ENCODE data around the gene COPS6.

Gene COPS6

DNA sequence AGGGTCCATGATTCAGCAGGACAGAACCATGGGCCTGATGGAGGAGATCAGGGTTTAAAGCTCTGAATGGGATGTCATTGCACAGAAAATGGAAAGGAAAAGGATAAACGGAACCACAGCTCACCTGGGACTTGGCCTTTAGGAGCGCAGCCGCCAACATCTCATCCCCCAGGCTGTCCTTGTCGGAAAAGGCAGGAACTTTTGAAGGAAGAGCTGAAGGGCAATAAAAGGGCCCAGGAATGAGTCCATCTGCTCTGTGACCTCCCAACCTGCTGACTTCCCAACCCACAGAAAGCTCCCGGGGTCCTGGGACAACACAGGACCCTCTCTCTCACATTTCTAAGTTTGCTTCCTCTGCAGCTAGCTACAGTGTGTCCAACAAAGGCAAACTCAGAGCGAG, 13.4 kb upstream of the COPS6 start:
- peaks cover 81% of the 10 kb centered on the region for H3K36me3 ChIP-seq (ENCODE audit: control insufficient read depth, low read length)
- H3K4me3 ChIP-seq (ENCODE audit: low read length): no peak overlapping the region
- H3K79me2 ChIP-seq (ENCODE audit: control insufficient read depth, low read length): peaks cover 27% of the 10 kb centered on the region
- peaks cover 5% of the 10 kb centered on the region; the same call in 1 of the 2 replicates for H3K4me1 ChIP-seq (ENCODE audit: control insufficient read depth, low read length)
- no peak for TF ChIP-seq CTCF (IDR thresholded peaks at IDR 0.05; ENCODE audit: low read depth, low read length, poor library complexity, severe bottlenecking)
- TF ChIP-seq EZH2phosphoT487 (IDR thresholded peaks at IDR 0.05; ENCODE audit: borderline replicate concordance, low read length): no peak
- peaks cover 11% of the 10 kb centered on the region; the same call in 1 of the 2 replicates for H4K20me1 ChIP-seq (ENCODE audit: control insufficient read depth, insufficient read depth, low read depth, low read length)
- H3K9me3 ChIP-seq (ENCODE audit: control insufficient read depth, insufficient read depth, low read length): peaks cover 26% of the 10 kb centered on the region
- H3K27ac ChIP-seq (ENCODE audit: low read depth, low read length): no peak overlapping the region
- H3K27me3 ChIP-seq (ENCODE audit: control insufficient read depth, low read length): no peaks in the 10 kb centered on the region
- H3K9me2 ChIP-seq (replicated peaks; ENCODE audit: control insufficient read depth, low read length): no peaks in the 10 kb centered on the region
- H3K4me2 ChIP-seq (ENCODE audit: low read length): no peak overlapping the region
- peaks cover 2% of the 10 kb centered on the region; the same call in 1 of the 2 replicates for H3F3A ChIP-seq (ENCODE audit: control insufficient read depth, insufficient read depth)

DNA sequence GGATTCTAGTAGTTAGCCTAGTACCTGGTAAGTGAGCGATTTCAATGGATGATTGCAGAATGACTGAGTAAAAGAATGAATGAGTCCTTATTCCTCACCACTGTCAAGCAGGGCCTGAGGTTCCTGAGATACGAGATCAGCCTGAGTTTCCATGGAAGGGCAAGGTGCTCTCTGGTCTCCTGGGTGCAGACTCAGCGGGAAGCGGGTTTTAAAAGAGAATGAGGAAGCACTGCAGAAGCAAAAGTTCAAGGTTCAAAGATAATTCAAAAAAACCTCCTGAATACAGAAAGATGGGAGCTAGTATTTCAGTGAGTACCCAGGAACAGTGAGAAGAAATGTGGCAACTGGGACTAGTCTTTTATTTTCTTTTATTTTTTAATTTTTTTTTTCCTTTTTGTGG, 11.6 kb upstream of the COPS6 start:
- no peaks in the 10 kb centered on the region for H3K9me2 ChIP-seq (replicated peaks; ENCODE audit: control insufficient read depth, low read length)
- H3K9me3 ChIP-seq (ENCODE audit: control insufficient read depth, insufficient read depth, low read length): peaks cover 8% of the 10 kb centered on the region
- peaks cover 63% of the 10 kb centered on the region for H3K36me3 ChIP-seq (ENCODE audit: control insufficient read depth, low read length)
- H4K20me1 ChIP-seq (ENCODE audit: control insufficient read depth, insufficient read depth, low read depth, low read length): peaks cover 11% of the 10 kb centered on the region; the same call in 1 of the 2 replicates
- no peak overlapping the region for H3K4me2 ChIP-seq (ENCODE audit: low read length)
- peaks cover 13% of the 10 kb centered on the region for H3K4me1 ChIP-seq (ENCODE audit: control insufficient read depth, low read length)
- H3K27ac ChIP-seq (ENCODE audit: low read depth, low read length): no peak overlapping the region
- H3K79me2 ChIP-seq (ENCODE audit: control insufficient read depth, low read length): peaks cover 39% of the 10 kb centered on the region
- H3K27me3 ChIP-seq (ENCODE audit: control insufficient read depth, low read length): no peaks in the 10 kb centered on the region
- peaks cover 2% of the 10 kb centered on the region; the same call in 1 of the 2 replicates for H3F3A ChIP-seq (ENCODE audit: control insufficient read depth, insufficient read depth)
- no peak for TF ChIP-seq CTCF (IDR thresholded peaks at IDR 0.05; ENCODE audit: low read depth, low read length, poor library complexity, severe bottlenecking)
- TF ChIP-seq EZH2phosphoT487 (IDR thresholded peaks at IDR 0.05; ENCODE audit: borderline replicate concordance, low read length): no peak
- no peak overlapping the region for H3K4me3 ChIP-seq (ENCODE audit: low read length)

- peaks cover 4% of the 10 kb centered on the region; the same call in 1 of the 2 replicates for H3K27me3 ChIP-seq (ENCODE audit: control insufficient read depth, low read length)
- peaks cover 24% of the 10 kb centered on the region for H3K4me1 ChIP-seq (ENCODE audit: control insufficient read depth, low read length)
- H3K4me2 ChIP-seq (ENCODE audit: low read length): no peak overlapping the region
- no peak overlapping the region for H3K27ac ChIP-seq (ENCODE audit: low read depth, low read length)
- no peak overlapping the region for H3K4me3 ChIP-seq (ENCODE audit: low read length)
- TF ChIP-seq EZH2phosphoT487 (IDR thresholded peaks at IDR 0.05; ENCODE audit: borderline replicate concordance, low read length): no peak
- TF ChIP-seq CTCF (IDR thresholded peaks at IDR 0.05; ENCODE audit: low read depth, low read length, poor library complexity, severe bottlenecking): no peak
- H4K20me1 ChIP-seq (ENCODE audit: control insufficient read depth, insufficient read depth, low read depth, low read length): peaks cover 11% of the 10 kb centered on the region; the same call in 1 of the 2 replicates
- peaks cover 39% of the 10 kb centered on the region for H3K79me2 ChIP-seq (ENCODE audit: control insufficient read depth, low read length)
- H3K9me2 ChIP-seq (replicated peaks; ENCODE audit: control insufficient read depth, low read length): no peaks in the 10 kb centered on the region
- H3K9me3 ChIP-seq (ENCODE audit: control insufficient read depth, insufficient read depth, low read length): no peaks in the 10 kb centered on the region
- H3K36me3 ChIP-seq (ENCODE audit: control insufficient read depth, low read length): peaks cover 44% of the 10 kb centered on the region
- peaks cover 8% of the 10 kb centered on the region for H3F3A ChIP-seq (ENCODE audit: control insufficient read depth, insufficient read depth)
Measured at GRCh38 chr7:100079024-100079560, 9.7 kb upstream of the COPS6 start.

Measured in DOHH2 (cell line).